SHP77 (cell line): ENCODE results near the gene CSPG4.
"Not testable (repeated sequence)": the region's sequence is repeated elsewhere in the genome, so short reads cannot be mapped to it uniquely, and the experiment has no call there.

ENCODE experiments used
- DNase-seq, 2 experiments: peaks; one replicate each; lab custom pipeline; 2025; lab: John Stamatoyannopoulos, UW

The CSPG4 gene

DNA sequence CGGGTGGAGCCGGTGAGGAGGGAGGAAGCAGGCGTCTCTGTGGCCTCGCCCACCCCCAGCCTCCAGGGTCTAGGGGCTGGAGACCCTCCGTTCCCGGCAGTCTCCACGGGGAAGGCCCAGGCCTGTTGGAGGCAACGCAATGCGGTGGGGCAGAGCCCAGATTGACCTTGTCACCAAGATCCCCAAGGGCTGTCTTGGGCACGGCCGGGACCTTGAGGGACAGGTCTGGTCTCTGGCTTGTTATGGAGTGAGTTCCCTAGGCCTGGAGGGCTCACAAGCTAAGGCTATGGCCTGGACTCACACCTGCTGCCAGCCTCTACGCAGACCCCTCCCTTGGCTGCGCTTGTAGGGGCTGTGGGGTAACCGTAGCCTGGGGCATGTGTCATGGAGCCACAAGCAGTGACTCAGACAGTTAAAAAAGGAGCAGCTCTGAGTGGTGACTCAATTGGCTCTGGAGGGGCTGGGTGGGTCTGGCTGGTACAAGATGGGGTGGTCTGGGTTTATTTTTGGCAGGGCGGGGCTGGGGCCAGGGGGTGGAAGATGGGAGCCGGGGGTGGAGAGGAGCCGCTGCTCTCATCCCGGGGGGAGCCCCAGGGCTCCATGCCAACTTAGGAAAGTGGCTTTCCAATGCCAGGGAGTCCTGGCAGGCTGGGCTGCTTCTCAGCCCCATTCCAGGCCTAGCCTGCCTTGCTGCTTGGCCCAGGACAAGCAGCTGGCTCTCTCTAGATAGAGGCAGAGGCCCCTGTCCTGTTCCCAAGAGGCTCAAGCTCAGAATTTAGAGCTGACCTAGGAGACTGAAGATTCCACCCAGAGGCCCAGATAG is 9.0 kb downstream of the CSPG4 start:
- DNase-seq, result not testable (repeated sequence)

DNA sequence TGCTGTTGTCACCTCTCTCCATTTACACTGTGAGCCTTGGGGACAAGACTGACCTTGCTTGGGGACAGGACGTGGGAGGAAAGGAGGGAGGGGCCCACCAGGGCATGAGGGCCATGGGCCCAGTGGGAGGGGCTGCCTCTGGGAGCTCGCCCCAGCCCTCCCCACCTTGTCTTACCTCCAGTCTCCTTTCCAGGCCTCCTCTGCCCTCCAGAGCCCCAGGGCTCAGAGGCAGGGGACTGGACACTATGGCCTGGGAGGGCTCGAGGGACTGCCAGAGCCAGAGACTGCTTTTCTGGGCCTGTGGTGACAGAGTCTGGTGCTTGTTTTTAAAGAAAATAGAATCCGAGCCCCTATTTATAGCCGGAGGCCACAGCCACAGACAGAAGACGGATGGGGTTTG is 10.2 kb downstream of the CSPG4 start:
- no peak for DNase-seq

DNA sequence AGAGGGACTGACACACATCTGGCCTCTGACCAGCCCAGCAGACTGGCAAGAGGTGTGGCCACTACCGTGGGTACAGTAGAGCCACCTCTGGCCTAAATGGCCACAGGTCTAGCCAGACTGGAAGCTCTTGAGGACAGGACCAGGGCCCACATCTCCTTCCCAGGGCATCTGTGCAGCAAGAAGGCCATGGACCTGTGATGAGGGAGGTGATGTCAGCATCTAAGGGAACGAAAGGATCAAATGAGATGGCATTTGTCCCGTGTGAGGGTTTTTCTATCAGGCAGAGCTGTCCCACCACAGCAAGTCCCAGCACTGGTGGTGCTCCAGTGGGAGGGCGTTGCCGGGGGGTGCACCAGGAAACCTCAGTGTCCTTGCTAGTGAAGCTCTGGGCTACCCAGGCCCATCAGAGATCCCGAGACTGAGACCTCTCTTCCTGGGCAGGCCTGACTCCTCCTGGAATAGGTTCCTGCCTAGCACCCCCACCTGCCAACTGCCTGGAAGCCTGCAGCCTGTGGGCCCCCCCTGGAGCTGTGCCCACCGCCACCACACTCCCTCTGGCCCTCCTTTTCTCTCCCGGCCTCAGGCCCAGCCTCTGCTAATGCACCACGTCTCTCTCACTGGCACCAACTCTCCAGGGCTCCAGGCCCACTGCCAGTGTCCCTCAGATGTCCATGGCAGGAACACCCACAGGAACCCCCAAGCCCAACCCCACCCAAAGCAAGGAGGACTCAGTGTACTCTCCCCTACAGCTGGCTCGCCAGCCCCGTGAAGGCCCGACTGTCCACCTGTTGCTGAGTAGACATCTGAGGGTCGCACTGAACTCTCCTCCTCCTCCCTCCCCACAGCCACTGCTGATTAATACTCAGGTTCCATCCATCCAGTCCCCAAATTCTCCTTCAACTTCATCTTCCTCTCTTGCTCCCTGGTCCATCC is 11.3 kb downstream of the CSPG4 start:
- not testable (repeated sequence) for DNase-seq

DNA sequence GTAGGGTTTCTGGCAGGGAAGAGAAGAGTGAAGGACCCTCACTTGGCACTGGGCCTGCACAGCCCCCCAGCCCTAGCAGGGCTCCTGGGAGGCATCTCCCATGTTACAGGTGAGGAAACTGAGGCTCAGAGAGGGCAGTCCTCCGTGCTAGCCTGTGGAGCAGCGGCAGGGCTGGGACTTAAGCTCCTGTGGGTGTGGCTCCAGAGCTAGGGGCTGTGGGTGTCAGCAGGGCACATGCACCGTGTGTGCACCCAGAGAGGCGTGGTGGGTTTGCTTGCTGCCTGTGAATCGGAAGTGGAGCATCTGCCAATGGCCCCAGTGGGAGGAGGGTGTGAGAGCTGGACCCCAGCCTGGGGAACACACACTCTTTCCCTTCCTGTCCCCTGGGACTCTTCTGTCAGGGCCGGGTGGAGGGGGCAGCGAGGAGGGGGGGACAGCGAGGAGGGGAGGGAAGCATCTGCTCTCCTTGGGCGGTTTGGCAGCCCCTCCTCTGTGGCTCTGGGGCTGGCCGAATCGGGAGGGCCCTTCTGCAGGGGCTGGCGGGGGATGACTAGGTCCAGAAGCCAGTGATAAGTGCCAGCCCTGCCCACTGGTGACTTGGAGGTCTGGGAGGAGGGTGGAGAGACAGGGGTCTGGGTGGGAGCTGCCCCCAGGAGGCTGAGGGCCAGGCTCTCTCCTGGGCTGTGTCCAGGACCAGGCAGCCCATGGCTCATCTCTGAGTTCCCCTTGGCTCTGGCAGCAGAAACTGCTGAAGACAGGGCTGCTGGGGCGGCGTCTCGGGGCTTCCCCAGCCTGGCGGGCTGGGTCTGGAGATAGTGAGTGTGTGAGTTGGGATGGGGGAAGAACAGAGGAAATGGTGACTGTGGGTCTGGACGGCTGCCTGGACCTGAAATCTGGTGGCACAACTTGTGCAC is 12.4 kb downstream of the CSPG4 start:
- DNase-seq, result not testable (repeated sequence)

DNA sequence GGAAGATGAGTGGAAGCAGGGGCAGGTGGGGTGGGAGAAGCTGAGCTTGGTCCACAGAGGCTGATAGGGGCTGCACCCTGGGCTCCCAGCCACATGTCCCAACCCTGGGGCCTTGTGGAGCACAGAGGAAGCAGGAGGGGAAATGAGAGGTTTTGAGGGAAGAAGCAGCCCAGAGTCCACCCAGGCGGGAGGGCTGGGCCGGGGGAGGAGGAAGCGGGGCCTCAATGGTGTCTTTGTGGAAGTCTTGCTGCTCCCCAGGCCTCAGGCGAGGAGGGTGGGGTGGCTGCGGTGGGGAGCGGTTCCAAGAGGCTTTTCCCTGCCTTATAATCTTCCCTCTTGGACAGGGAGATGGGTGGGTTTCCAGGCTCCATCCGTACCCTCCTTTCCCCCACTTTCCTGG is 13.1 kb downstream of the CSPG4 start:
- not testable (repeated sequence) for DNase-seq

DNA sequence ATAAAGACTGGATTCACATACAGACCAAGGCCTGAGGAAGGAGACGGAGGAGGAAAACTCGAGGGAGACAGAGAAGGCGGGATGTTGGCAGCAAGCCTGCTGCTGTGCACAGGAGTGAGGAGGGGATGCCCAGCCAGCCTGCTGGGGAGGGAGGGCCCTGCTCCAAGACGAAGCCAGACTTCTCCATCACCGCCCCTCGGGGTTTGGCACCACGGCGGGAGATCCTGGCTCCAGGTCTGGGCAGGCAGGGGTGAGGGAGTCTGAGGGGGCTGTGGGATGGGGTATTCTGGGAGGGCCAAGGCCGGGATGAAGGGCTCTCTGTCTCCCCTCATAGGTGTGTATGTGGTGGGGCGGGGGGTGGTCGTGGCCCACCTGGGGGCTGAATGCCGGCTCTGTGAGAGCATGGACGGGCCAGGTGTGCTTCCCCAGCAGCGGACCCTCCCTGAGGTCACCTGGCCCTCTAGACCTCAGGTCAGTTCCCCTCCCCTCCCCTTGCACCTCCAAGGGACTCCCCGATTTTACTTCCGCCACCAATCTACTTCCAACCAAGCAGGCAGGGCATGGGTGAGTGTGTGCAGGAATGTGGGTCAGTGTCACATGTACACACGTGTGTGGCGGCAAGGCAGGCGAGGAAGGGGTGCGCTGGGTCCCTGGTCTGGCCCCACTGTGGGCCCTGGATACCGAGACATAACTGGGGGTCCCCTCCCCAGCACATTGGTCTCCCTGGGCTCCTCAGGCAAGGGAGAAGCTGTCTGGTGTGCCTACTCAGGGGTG is 14.5 kb downstream of the CSPG4 start:
- DNase-seq, result not testable (repeated sequence)

DNA sequence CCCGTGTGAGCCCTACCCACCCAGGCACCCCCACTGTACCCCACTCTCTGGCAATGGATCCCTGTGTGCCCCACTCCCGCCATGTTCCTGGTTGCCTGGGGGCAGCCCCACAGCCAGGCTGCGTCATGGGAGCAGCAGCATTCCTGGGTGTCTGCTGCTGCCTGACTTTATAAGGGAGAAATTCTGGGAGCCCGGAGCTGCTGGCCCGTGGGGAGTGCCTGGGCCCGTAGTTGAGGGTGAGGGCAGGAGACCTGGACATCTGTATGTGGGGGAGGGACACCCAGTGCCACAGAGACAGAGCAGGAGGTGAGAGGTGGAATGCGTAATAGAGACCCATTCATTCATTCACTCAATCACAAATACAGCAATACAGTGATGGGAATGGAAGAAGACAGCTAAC is 15.1 kb downstream of the CSPG4 start:
- no peak for DNase-seq

DNA sequence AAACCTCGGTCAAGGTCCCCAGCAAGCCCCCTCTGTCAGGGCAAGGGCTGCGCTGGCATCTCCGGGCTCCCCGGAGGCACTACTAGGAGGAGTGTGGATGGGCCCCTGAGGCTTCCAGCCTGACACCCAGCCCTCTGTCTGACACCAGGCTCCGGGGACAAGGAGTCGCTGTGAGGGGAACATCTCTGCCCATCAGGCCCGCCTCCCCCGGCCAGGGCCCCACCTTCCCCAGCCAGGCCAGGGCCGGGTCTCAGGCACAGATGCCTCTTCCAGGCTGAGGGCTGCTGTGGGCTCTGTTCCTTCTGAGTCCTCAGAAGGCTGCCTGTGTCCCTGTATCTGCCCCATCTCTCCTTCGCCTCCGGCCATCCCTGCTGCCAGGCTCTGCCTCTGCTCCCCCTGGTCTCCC is 15.8 kb downstream of the CSPG4 start:
- DNase-seq, result no peak

DNA sequence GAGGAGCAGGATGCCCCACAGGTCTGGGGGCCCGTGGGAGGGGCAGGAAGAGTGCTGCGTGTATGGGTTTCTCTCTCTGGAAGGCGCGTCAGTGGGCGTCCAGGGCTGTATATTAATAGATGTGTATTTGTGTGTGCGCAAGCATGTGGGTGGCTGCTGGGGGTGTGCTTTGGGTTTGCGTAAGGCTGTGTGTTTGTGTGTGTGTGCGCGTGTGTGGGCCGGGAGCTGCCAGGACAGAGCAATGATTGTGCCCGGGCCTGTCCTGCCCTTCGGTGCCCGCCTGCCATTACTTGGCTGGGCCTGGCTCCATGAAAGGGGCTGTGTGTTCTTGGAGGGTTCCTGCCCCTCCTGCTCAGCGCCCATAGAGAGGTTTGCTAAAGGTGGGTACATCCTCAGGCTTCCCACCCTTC is 16.3 kb downstream of the CSPG4 start:
- DNase-seq, result no peak

DNA sequence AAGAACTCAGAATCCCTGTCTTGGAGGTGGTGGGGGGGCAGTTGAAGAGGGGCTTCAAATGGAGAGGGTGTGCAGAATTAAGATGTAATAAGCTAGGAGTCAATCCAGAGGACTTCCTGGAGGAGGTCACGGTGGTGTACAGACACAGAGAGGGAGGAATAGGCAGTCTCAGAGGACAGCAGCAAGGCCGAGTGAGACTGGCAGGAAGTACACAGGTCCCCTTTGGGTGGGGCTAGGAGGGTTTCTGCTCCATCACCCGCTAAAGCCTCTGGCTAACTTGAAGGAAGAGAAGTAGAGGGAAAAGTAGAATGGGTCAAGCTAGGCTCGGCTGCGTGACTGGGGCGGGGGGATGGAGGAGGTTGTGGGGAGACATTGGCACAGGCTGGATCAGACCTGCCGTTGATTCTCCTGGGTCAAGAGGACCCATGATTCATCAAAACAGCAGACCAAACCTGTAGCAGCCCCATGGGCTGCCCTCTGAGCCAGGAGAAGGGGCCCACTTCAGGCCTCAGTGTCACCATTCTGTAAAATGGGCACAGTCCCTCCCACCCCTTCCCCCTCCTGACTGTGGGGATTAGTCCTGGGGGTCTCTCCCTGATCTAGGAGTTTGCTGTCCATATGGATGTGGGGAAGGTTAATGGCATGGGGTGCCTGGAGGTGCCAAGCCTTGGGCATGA is 16.9 kb downstream of the CSPG4 start:
- DNase-seq, result no peak

DNA sequence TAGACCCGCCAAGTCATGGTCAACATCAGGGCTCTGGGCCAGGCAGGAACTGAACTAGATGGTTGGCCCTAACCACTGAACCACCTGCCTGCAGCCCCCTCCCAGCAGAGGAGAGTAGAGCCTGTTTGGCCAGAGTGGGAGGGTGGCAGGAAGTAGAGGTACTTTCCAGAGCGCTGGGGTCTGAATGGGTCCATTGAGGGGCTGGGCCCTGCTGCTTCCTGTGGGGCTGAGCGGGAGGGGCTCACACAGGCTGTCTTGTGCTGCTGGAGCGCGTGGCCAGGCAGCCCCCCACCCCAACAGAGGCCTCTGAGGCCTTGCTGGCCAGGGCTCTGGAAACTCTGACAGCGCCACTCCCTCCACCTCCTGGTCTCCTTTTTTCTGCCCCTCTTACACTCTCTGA is 17.4 kb downstream of the CSPG4 start:
- peak in 1 of 2 experiments; percentile 37 for DNase-seq

DNA sequence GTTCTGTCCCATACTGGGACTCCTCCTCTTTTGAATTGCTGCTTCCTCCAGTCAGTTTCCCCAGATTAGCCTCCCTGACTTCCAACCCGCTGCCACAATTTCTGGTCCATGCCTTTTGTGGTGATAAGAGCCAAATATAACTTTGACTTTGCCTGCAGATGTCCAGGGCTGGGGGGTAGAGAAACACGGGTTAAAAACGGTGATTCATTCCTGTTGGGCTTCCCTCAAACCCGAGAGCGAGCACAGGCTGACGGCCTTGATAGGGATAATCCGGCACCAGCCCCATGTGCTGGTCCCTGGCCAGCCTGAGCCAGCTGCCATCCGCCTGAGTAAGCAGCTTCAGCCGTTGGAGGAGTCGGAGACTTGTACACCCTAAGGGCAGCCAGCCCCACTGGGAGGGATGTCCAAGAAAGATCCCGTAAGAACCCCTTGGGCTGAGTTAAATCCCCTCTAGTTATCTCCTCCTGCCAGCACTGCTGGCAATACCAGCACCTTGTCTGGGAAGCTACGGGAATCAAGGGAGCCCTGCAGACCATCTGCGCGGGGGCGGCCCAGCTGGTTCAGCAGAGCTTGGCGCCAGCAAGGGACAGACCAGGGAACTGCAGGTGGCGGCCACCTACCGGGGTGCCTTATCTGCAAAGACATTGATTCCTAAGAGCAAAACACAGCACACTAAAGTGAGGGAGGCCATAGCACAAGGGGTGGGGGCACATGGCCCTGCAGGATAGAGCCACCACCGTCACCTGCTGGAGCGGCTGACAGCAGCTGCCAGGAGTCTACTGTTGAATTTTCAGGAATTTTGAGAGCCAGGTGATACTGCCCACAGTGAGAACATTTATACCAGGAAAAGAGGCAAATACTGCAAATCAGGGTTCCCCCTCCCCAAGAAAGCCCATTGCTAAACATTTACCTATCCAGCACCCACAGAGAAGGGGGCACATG is 18.1 kb downstream of the CSPG4 start:
- DNase-seq, result peak; percentile 81 to 85

DNA sequence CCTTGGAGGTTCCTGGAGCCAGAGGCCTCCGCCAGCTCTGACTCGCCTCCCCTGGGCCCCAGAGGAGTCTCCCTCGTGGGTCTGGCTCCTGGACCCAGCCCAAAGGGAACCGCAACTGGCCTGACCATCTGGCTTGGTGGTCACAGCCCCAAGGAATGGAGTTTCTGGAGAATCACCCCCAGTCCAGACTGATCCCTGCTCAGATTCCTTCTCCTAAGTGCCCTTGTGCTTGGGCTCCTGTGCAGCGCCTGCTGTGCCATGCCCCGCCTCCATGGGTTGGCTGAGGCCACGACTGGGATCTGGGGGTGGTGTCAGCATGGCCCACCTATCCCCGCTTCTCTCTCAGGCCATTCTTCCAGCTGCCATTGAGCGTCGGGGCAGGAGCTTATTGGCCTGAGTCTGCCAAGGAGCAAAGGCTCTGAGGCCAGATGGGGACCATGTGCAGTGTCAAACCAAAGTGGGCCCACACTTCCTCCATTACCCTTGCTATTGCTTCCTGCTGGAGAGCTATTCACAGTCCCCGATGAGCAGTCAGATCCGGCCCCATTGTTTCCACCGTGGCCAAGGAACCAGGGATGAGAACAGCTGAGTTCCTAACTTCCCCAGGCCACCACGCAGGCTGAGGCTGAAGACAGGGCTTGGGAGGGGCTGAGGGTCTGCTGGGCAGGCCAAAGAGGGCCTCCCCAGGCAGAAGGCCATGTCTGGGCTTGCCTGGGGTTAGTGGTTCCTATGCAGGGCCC is 19.0 kb downstream of the CSPG4 start:
- no peak for DNase-seq

DNA sequence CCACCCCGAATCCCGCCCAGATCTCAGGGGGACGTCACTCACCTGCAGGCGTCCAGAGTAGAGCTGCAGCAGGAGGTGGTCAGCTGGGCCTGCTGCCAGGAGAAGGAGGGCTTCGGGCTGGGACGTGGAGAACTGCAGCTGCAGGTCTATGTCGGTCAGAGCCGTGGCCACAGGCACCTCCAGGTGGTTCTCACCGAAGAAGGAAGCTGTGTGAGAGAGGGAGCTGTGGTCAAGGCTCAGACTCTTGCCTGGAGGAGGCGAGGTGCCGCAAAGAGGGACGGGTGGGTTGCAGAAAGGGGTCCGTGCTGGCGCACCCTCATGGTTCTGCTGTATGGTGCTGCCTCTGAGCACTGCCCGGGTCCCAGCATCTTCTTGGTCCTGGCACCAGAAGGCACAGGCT is 19.6 kb downstream of the CSPG4 start:
- DNase-seq, result not testable (repeated sequence)

DNA sequence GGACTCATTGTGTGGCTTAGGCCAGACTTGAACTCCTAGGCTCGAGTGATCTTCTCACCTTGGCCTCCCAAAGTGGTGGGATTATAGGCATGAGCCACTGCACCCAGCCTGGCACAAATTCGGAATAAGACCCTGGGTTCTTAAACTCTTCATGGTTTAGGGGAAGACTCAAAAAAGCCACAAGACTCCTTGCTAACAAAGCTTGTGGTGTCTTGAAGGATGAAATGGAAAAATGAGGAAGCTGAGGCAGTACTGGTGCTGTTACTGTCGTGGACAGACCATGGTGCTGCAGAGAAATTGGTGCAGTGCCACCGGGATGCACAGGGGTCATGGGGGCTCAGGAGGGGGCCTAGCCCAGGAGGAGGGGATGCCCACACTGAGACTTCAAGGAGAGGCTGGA is 20.3 kb downstream of the CSPG4 start:
- DNase-seq, result not testable (repeated sequence)

DNA sequence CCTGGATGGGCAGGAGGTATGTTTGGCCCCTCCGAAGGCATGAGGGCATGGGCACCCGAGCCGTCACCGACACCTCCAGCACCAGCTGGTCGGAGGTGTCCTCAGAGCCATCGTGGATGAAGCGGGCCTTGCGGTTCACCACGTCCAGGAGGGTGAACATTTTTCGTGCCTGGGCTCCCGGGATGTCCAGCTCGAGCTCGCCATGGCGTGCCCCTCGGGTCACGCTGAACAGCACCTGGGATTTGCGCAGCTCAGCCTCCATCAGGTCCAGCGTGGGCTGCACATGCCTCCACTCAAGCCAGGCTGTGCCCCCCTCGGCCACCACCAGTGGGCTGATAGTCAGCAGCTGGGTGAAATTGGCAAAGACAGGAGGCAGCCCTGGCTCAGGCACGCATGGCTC is 23.2 kb downstream of the CSPG4 start:
- DNase-seq, result not testable (repeated sequence)

DNA sequence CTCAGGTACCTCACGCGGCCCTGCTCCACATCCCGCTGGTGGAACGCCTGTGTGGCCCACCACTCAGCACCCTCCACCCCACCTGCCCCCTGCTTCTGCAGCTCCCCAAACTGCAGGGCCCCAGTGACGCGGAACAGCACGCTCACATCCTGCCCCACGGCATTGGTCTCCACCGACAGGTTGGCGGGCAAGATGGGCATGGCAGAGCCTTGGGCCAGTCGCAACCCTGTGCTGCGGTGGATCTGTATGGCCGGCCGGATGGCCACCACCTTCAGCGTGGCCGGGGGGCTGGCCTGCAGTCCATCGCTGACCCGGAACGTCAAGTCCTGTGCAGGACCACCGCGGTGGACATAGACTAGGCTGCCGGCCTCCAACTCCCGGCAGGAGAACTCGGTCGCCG is 23.8 kb downstream of the CSPG4 start:
- no peak for DNase-seq

DNA sequence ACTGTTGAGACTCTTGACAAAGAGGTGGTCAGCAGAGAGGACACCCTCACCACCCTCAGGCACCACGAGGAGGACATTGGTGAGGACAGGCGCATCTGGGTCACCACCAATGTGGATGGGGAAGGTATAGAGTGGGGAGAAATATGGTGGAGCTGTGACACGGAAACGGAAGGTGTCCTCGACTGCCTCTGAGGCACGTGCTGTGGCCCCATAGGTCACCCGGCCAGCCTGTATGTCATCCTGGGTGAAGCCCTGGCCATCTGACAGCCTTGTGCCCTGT is 24.4 kb downstream of the CSPG4 start:
- no peak for DNase-seq
